GM12874 (cell line): ENCODE measurements around the gene CNTN4.

Experiments
- CTCF ChIP-seq: IDR thresholded peaks from 2 replicates; pipeline ENCODE4 v1.5.1; 2011; ENCODE audit warnings: low read depth, mild to moderate bottlenecking, control low read depth, low read length, moderate library complexity; ENCODE audit not compliant: insufficient read depth

Gene CNTN4

GRCh38 chr3:3066910-3067309 lies 968.2 kb downstream of the CNTN4 start:
- no peak for TF ChIP-seq CTCF

GRCh38 chr3:3068358-3068881 lies 969.8 kb downstream of the CNTN4 start:
- TF ChIP-seq CTCF = no peak

- TF ChIP-seq CTCF = no peak
These were observed 971.1 kb downstream of the CNTN4 start for GRCh38 chr3:3069723-3070122.

GRCh38 chr3:3071136-3071535 lies 972.5 kb downstream of the CNTN4 start:
- TF ChIP-seq CTCF = no peak

- no peak for TF ChIP-seq CTCF
These were observed 976.0 kb downstream of the CNTN4 start for GRCh38 chr3:3074551-3075257.

GRCh38 chr3:3080309-3080708 lies 981.6 kb downstream of the CNTN4 start:
- TF ChIP-seq CTCF = no peak

GRCh38 chr3:3081381-3082233 lies 982.9 kb downstream of the CNTN4 start:
- TF ChIP-seq CTCF = no peak
